DND-41 (cell line): ENCODE data around the gene ADGRE1.

Source experiments
- ATAC-seq: fragments of 200-7000 bp; cut with Tn5 transposase; 3 replicates; pipeline ENCODE4 v1.9.1; 2021; ENCODE audit warnings: low read depth; ENCODE audit not compliant: insufficient read depth
- DNase-seq: peaks from one replicate; pipeline ENCODE4 v3.0.0-alpha.2; 2020
- H2AFZ ChIP-seq: 2 replicates; pipeline ENCODE4 v1.6.0; 2012; ENCODE audit warnings: low read depth, low read length
- H3K27ac ChIP-seq: 2 replicates; pipeline ENCODE4 v1.5.1; 2012; ENCODE audit warnings: low read length, inconsistent platforms
- H3K27me3 ChIP-seq: fragments of 200-600 bp; sonication (generic); 2 replicates; pipeline ENCODE4 v1.6.0; 2012; ENCODE audit warnings: low read length, mild to moderate bottlenecking, inconsistent platforms; ENCODE audit not compliant: insufficient read depth, poor library complexity
- H3K36me3 ChIP-seq: 2 replicates; pipeline ENCODE4 v1.5.1; 2012; ENCODE audit warnings: low read length, inconsistent platforms; ENCODE audit not compliant: insufficient read depth
- H3K4me1 ChIP-seq: 2 replicates; pipeline ENCODE4 v1.5.1; 2012; ENCODE audit warnings: mild to moderate bottlenecking, low read length; ENCODE audit not compliant: insufficient read depth
- H3K4me2 ChIP-seq: 2 replicates; pipeline ENCODE4 v1.6.0; 2012; ENCODE audit warnings: mild to moderate bottlenecking, moderate library complexity, low read length, inconsistent platforms; ENCODE audit not compliant: insufficient read depth
- H3K4me3 ChIP-seq, 2 experiments: fragments of 200-600 bp in 1 of 2; shearing (Covaris generic) in 1 of 2; 2 replicates each; pipeline ENCODE4 v1.5.1; 2012 to 2016; ENCODE audit warnings: inconsistent platforms in 2 of 2, low read length in 2 of 2, mild to moderate bottlenecking in 2 of 2, low read depth in 1 of 2, moderate library complexity in 1 of 2
- H3K79me2 ChIP-seq: 2 replicates; pipeline ENCODE4 v1.6.0; 2012; ENCODE audit warnings: low read length, inconsistent platforms; ENCODE audit not compliant: insufficient read depth
- H3K9ac ChIP-seq: 2 replicates; pipeline ENCODE4 v1.6.0; 2012; ENCODE audit warnings: low read depth, mild to moderate bottlenecking, inconsistent platforms, low read length, moderate library complexity
- H3K9me3 ChIP-seq: 2 replicates; pipeline ENCODE4 v1.5.1; 2012; ENCODE audit warnings: low read length, moderate library complexity, mild to moderate bottlenecking, inconsistent platforms; ENCODE audit not compliant: insufficient read depth, severe bottlenecking
- H4K20me1 ChIP-seq: 2 replicates; pipeline ENCODE4 v1.6.0; 2012; ENCODE audit warnings: low read length; ENCODE audit not compliant: insufficient read depth
- CTCF ChIP-seq: IDR thresholded peaks from 2 replicates; pipeline ENCODE4 v1.5.1; 2012; ENCODE audit warnings: borderline replicate concordance, low read length, moderate library complexity, mild to moderate bottlenecking; ENCODE audit not compliant: poor library complexity, severe bottlenecking; ENCODE audit errors: extremely low read depth
- EZH2 ChIP-seq: IDR thresholded peaks from 3 replicates; pipeline ENCODE4 v1.6.1; 2012; ENCODE audit warnings: borderline replicate concordance, low read depth, mild to moderate bottlenecking, moderate library complexity, low read length, inconsistent platforms; ENCODE audit not compliant: severe bottlenecking

ADGRE1 gene

GRCh38 chr19:6935618-6936017, 48.2 kb downstream of the ADGRE1 start:
- no peak overlapping the region for H2AFZ ChIP-seq
- H3K27me3 ChIP-seq = no peaks in the 10 kb centered on the region
- H3K27ac ChIP-seq = no peak overlapping the region
- no peak for DNase-seq
- ATAC-seq = no peak
- H3K4me2 ChIP-seq = no peak overlapping the region
- H3K4me3 ChIP-seq = no peak overlapping the region
- H4K20me1 ChIP-seq = no peaks in the 10 kb centered on the region
- H3K79me2 ChIP-seq = no peaks in the 10 kb centered on the region
- no peaks in the 10 kb centered on the region for H3K36me3 ChIP-seq
- H3K9ac ChIP-seq = no peak overlapping the region
- no peaks in the 10 kb centered on the region for H3K4me1 ChIP-seq
- no peaks in the 10 kb centered on the region for H3K9me3 ChIP-seq
- no peak for TF ChIP-seq CTCF
- TF ChIP-seq EZH2 = no peak

- Histone ChIP-seq H3K27me3 (no peaks in the 10 kb centered on the region), H2AFZ (no peak overlapping the region), H3K4me1 (no peaks in the 10 kb centered on the region), H3K27ac (no peak overlapping the region), H4K20me1 (no peaks in the 10 kb centered on the region), H3K4me2 (no peak overlapping the region), H3K36me3 (no peaks in the 10 kb centered on the region), H3K9ac (no peak overlapping the region), H3K4me3 (no peak overlapping the region), H3K9me3 (no peaks in the 10 kb centered on the region), H3K79me2 (no peaks in the 10 kb centered on the region)
- TF ChIP-seq CTCF (no peak), EZH2 (no peak)
- DNase-seq (no peak), ATAC-seq (no peak)
These were observed 58.4 kb downstream of the ADGRE1 start for GRCh38 chr19:6945733-6946132.

GRCh38 chr19:6947745-6948144, 60.4 kb downstream of the ADGRE1 start:
- H3K9me3 ChIP-seq = no peaks in the 10 kb centered on the region
- ATAC-seq (no peak), DNase-seq (no peak)
- no peaks in the 10 kb centered on the region for H3K79me2 ChIP-seq
- no peaks in the 10 kb centered on the region for H3K4me1 ChIP-seq
- no peak overlapping the region for H3K27ac ChIP-seq
- TF ChIP-seq EZH2 = no peak
- TF ChIP-seq CTCF = no peak
- no peak overlapping the region for H3K9ac ChIP-seq
- H2AFZ ChIP-seq = no peak overlapping the region
- no peaks in the 10 kb centered on the region for H4K20me1 ChIP-seq
- no peak overlapping the region for H3K4me3 ChIP-seq
- no peaks in the 10 kb centered on the region for H3K36me3 ChIP-seq
- no peak overlapping the region for H3K4me2 ChIP-seq
- H3K27me3 ChIP-seq = no peaks in the 10 kb centered on the region

- no peaks in the 10 kb centered on the region for H3K4me1 ChIP-seq
- H3K27me3 ChIP-seq = no peaks in the 10 kb centered on the region
- DNase-seq (no peak), ATAC-seq (no peak)
- H3K9ac ChIP-seq = no peak overlapping the region
- H3K36me3 ChIP-seq = no peaks in the 10 kb centered on the region
- H3K9me3 ChIP-seq = no peaks in the 10 kb centered on the region
- H3K79me2 ChIP-seq = no peaks in the 10 kb centered on the region
- no peaks in the 10 kb centered on the region for H4K20me1 ChIP-seq
- no peak overlapping the region for H3K4me3 ChIP-seq
- H3K27ac ChIP-seq = no peak overlapping the region
- no peak overlapping the region for H2AFZ ChIP-seq
- TF ChIP-seq EZH2 (no peak), CTCF (no peak)
- no peak overlapping the region for H3K4me2 ChIP-seq
These were observed 61.5 kb downstream of the ADGRE1 start for GRCh38 chr19:6948884-6949283.
